Measurements from ENCODE around the gene PIGU. TPM values are rescaled to one million over a fixed set of nuclear protein-coding genes. Genes with fewer than 3 reads are reported as not detected.

Gene PIGU
- polyA plus RNA-seq, 3 donors, result 5.8 to 11.3 (median 10.9) TPM

DNA sequence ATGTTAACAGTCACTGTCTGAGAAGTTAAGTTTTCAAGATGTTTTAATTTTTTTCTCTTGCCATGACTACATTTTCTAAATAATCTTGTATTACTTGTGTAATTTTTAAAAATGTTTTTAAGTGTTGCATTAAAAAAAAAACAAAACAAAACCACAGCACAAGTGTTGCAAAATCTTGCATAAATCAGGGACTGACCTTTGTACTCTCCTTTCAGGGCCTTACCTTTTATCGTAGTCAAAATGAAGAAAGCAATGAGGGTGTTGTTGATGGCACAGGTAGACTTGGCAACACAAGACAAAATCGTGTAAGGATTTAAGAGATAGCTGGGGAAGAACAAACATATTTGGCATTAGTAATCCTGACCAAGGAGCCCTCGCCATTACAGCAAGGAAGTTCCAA lies 42.5 kb downstream of the PIGU start:
- Histone ChIP-seq H3K4me2 (replicated peaks; ENCODE audit: extremely low read depth, low read length, poor library complexity, severe bottlenecking) (no peak overlapping the region), H2AFZ (ENCODE audit: insufficient read depth, low read depth, low read length, poor library complexity, severe bottlenecking) (no peak overlapping the region), H3K79me2 (ENCODE audit: insufficient read depth, low read length) (no peaks in the 10 kb centered on the region), H3K9ac (ENCODE audit: insufficient read depth, low read length, poor library complexity, severe bottlenecking) (no peak overlapping the region), H3K36me3 (replicated peaks in 1 of 2; ENCODE audit: control insufficient read depth in 1 of 2, insufficient read depth in 2 of 2, low read length in 2 of 2) (peaks cover 19 to 28% of the 10 kb centered on the region in 2 donors), H3K4me3 (replicated peaks in 1 of 3; ENCODE audit: low read depth in 2 of 3, low read length in 3 of 3) (no peak overlapping the region), H3K9me3 (replicated peaks in 1 of 2; ENCODE audit: control insufficient read depth in 1 of 2, insufficient read depth in 1 of 2, low read length in 2 of 2) (no peaks in the 10 kb centered on the region), H4K20me1 (ENCODE audit: insufficient read depth, low read length) (no peaks in the 10 kb centered on the region), H3K27ac (ENCODE audit: low read depth in 1 of 2, low read length in 2 of 2) (no peak overlapping the region), H3K27me3 (ENCODE audit: control insufficient read depth in 2 of 2, insufficient read depth in 2 of 2, low read length in 2 of 2) (no peaks in the 10 kb centered on the region), H3K4me1 (ENCODE audit: control insufficient read depth in 1 of 2, insufficient read depth in 2 of 2, low read length in 2 of 2) (peaks cover 11 to 18% of the 10 kb centered on the region in 2 donors)
- Mint-ChIP-seq H3K4me3 (no peak overlapping the region), H3K4me1 (peaks cover 26% of the 10 kb centered on the region), H3K9me3 (no peaks in the 10 kb centered on the region), H3K27me3 (ENCODE audit: low read depth in 3 of 3) (peaks cover 0 to 4% (median 0%) of the 10 kb centered on the region in 3 donors), H3K27ac (peak overlapping the region in 2 of 7 donors; percentile 17 to 26), H3K36me3 (peaks cover 29 to 46% of the 10 kb centered on the region in 2 donors)
- no peak for DNase-seq
- TF ChIP-seq, protein P1, sequence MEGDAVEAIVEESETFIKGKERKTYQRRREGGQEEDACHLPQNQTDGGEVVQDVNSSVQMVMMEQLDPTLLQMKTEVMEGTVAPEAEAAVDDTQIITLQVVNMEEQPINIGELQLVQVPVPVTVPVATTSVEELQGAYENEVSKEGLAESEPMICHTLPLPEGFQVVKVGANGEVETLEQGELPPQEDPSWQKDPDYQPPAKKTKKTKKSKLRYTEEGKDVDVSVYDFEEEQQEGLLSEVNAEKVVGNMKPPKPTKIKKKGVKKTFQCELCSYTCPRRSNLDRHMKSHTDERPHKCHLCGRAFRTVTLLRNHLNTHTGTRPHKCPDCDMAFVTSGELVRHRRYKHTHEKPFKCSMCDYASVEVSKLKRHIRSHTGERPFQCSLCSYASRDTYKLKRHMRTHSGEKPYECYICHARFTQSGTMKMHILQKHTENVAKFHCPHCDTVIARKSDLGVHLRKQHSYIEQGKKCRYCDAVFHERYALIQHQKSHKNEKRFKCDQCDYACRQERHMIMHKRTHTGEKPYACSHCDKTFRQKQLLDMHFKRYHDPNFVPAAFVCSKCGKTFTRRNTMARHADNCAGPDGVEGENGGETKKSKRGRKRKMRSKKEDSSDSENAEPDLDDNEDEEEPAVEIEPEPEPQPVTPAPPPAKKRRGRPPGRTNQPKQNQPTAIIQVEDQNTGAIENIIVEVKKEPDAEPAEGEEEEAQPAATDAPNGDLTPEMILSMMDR (IDR thresholded peaks at IDR 0.05), result no peak
- WGBS (ENCODE audit: insufficient coverage), result 51% methylated on average over 2 of the region's 3 CpGs
- intact Hi-C loops (cut with micrococcal nuclease), result no loop called here

DNA sequence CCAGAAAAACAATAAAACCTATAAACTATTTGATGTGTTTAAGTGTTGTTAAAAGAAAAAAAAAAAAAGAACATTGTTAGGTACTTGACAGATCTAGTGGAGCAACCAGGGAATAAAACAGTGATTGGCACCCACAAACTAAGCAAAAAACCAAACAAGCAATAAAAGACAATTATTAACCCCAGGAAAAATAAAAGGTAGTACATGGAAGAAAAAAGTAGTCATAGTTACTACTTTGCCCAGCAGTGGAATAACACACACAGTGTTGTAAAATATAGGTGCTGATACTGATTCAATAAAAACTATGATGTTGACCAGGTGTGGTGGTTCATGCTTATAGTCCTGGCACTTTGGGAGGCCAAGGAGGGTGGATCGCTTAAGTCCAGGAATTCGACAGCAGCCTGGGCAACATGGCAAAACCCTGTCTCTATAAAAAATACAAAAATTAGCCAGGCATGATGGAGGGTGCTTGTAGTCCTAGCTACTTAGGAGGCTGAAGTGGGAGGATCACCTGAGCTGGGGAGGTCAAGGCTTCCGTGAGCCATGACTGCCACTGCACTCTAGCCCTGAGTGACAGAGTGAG lies 43.9 kb downstream of the PIGU start:
- Histone ChIP-seq H3K79me2 (ENCODE audit: insufficient read depth, low read length) (no peaks in the 10 kb centered on the region), H3K4me2 (replicated peaks; ENCODE audit: extremely low read depth, low read length, poor library complexity, severe bottlenecking) (no peak overlapping the region), H3K4me3 (replicated peaks in 1 of 3; ENCODE audit: low read depth in 2 of 3, low read length in 3 of 3) (no peak overlapping the region), H3K9me3 (replicated peaks in 1 of 2; ENCODE audit: control insufficient read depth in 1 of 2, insufficient read depth in 1 of 2, low read length in 2 of 2) (no peaks in the 10 kb centered on the region), H3K27me3 (ENCODE audit: control insufficient read depth in 2 of 2, insufficient read depth in 2 of 2, low read length in 2 of 2) (no peaks in the 10 kb centered on the region), H2AFZ (ENCODE audit: insufficient read depth, low read depth, low read length, poor library complexity, severe bottlenecking) (no peak overlapping the region), H3K4me1 (ENCODE audit: control insufficient read depth in 1 of 2, insufficient read depth in 2 of 2, low read length in 2 of 2) (peaks cover 11 to 18% of the 10 kb centered on the region in 2 donors), H3K27ac (ENCODE audit: low read depth in 1 of 2, low read length in 2 of 2) (no peak overlapping the region), H4K20me1 (ENCODE audit: insufficient read depth, low read length) (no peaks in the 10 kb centered on the region), H3K9ac (ENCODE audit: insufficient read depth, low read length, poor library complexity, severe bottlenecking) (no peak overlapping the region), H3K36me3 (replicated peaks in 1 of 2; ENCODE audit: control insufficient read depth in 1 of 2, insufficient read depth in 2 of 2, low read length in 2 of 2) (peaks cover 19 to 34% of the 10 kb centered on the region in 2 donors)
- TF ChIP-seq, protein P1 (IDR thresholded peaks at IDR 0.05), result no peak
- H3K27me3 Mint-ChIP-seq (ENCODE audit: low read depth in 3 of 3), result peaks cover 0 to 4% (median 0%) of the 10 kb centered on the region in 3 donors
- no CpG with 5 or more reads among the region's 3 CpGs for WGBS (ENCODE audit: insufficient coverage)
- peak overlapping the region in 1 of 7 donors; percentile 8 for H3K27ac Mint-ChIP-seq
- H3K36me3 Mint-ChIP-seq, result peaks cover 32 to 52% of the 10 kb centered on the region in 2 donors
- H3K4me3 Mint-ChIP-seq, result no peak overlapping the region
- H3K9me3 Mint-ChIP-seq, result no peaks in the 10 kb centered on the region
- intact Hi-C loops (cut with micrococcal nuclease), result no loop called here
- peaks cover 24% of the 10 kb centered on the region for H3K4me1 Mint-ChIP-seq
- DNase-seq, result no peak
